Keratinocyte (primary cell): ENCODE measurements around the gene ADGRG4.

Experiments
- EZH2 ChIP-seq: IDR thresholded peaks from one replicate; pipeline ENCODE4 v1.6.1; 2012; ENCODE audit warnings: inconsistent platforms, mild to moderate bottlenecking, low read length, moderate library complexity
- TF ChIP-seq, protein P1 (sequence below), 3 experiments: IDR thresholded peaks in 1 of 3; conservative IDR thresholded peaks in 1 of 3; optimal IDR thresholded peaks in 1 of 3; 2 replicates in 2 of 3; 3 replicates in 1 of 3; pipeline versions ENCODE3 to v1.5.1; 2011; ENCODE audit warnings: low read length in 3 of 3, mild to moderate bottlenecking in 3 of 3, moderate library complexity in 2 of 3, control low read depth in 1 of 3, inconsistent platforms in 1 of 3; ENCODE audit not compliant: insufficient read depth in 2 of 3; ENCODE audit errors: extremely low read depth in 1 of 3

DNA sequence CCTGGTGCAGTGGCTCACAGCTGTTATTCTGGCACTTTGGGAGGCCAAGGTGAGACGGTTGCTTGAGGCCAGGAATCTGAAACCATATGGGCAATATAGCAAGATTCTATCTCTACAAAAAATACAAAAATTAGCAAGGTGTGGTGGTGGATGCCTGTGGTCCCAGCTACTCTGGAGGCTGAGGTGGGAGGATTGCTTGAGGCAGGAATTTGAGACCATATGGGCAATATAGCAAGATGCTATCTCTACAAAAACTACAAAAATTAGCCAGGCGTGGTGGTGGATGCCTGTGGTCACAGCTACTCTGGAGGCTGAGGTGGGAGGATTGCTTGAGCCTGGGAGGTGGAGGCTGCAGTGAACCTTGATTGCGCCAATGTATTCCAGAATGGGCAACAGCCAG is 2.3 kb downstream of the ADGRG4 start:
- TF ChIP-seq, protein P1, sequence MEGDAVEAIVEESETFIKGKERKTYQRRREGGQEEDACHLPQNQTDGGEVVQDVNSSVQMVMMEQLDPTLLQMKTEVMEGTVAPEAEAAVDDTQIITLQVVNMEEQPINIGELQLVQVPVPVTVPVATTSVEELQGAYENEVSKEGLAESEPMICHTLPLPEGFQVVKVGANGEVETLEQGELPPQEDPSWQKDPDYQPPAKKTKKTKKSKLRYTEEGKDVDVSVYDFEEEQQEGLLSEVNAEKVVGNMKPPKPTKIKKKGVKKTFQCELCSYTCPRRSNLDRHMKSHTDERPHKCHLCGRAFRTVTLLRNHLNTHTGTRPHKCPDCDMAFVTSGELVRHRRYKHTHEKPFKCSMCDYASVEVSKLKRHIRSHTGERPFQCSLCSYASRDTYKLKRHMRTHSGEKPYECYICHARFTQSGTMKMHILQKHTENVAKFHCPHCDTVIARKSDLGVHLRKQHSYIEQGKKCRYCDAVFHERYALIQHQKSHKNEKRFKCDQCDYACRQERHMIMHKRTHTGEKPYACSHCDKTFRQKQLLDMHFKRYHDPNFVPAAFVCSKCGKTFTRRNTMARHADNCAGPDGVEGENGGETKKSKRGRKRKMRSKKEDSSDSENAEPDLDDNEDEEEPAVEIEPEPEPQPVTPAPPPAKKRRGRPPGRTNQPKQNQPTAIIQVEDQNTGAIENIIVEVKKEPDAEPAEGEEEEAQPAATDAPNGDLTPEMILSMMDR (optimal IDR thresholded peaks at IDR 0.05 in 1 of 3, IDR thresholded peaks at IDR 0.05 in 1 of 3, conservative IDR thresholded peaks at IDR 0.05 in 1 of 3; ENCODE audit: extremely low read depth in 1 of 3, insufficient read depth in 2 of 3, low read length in 3 of 3), result no peak
- no peak for TF ChIP-seq EZH2
